Measurements from ENCODE around the gene CELSR1. TPM values are rescaled to one million over a fixed set of nuclear protein-coding genes. Genes with fewer than 3 reads are reported as not detected.
A peak's percentile ranks its signal among the peaks of the same experiment; 100 is the strongest.

CELSR1 gene
- total and polyA plus RNA-seq, 2 of the 13 experiments (the other 11 are each of a cell fraction or from before 2014, with no cell fraction given) = 0.78 to 1.8 TPM

DNA sequence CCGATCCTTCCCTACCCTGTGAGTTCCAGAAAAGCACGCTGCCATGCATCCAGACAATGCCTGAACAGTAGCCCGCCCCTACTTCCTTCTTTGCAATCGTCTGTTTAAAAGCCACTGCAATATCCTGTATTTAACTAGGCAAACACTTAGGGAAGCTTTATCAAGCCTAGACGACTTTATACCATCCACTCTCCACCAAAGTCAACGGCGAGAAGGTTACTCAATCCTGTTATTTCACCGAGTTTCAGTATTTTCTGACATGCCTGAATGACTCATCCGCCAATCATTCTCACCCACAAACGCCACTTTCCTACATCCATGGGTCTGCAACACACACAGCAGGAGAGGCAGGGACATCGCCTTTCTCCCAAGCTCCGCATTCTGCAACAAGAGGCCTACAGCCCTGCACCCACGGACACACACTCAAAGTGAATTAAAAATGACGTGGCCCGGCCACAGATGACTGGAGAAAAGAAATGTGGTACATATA, 9.3 kb downstream of the CELSR1 start (continued):
- TF ChIP-seq, protein P1, sequence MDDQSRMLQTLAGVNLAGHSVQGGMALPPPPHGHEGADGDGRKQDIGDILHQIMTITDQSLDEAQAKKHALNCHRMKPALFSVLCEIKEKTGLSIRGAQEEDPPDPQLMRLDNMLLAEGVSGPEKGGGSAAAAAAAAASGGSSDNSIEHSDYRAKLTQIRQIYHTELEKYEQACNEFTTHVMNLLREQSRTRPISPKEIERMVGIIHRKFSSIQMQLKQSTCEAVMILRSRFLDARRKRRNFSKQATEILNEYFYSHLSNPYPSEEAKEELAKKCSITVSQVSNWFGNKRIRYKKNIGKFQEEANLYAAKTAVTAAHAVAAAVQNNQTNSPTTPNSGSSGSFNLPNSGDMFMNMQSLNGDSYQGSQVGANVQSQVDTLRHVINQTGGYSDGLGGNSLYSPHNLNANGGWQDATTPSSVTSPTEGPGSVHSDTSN (CRISPR knock-in tag; IDR thresholded peaks at IDR 0.05; ENCODE audit: borderline replicate concordance) = no peak
- TF ChIP-seq SKI (IDR thresholded peaks at IDR 0.05; ENCODE audit: partially characterized antibody) (peak; percentile 85), TGIF2 (CRISPR knock-in tag; IDR thresholded peaks at IDR 0.05) (0 out of 2 replicates have a peak, but pooled peaks have one; percentile 36), SRSF4 (IDR thresholded peaks at IDR 0.05; ENCODE audit: low read depth, low read length, poor library complexity, severe bottlenecking) (no peak), SOX5 (CRISPR knock-in tag; IDR thresholded peaks at IDR 0.05; ENCODE audit: borderline replicate concordance) (peak; percentile 86; the same call in 1 of the 2 replicates), PCBP2 (optimal IDR thresholded peaks at IDR 0.05; ENCODE audit: low read depth, low read length, poor library complexity, severe bottlenecking) (no peak), ZNF557 (CRISPR knock-in tag; IDR thresholded peaks at IDR 0.05) (0 out of 2 replicates have a peak, but pooled peaks have one; percentile 30), KLF16 (CRISPR knock-in tag; IDR thresholded peaks at IDR 0.05) (peak in 1 of 2 experiments; percentile 51; a peak in 1 of 4 replicates), HDAC1 (CRISPR knock-in tag; IDR thresholded peaks at IDR 0.05) (peak; percentile 25; the same call in 1 of the 2 replicates), MEIS2 (CRISPR knock-in tag; IDR thresholded peaks at IDR 0.05) (peak; percentile 92), RFX3 (CRISPR knock-in tag; IDR thresholded peaks at IDR 0.05) (no peak), CBX1 (IDR thresholded peaks at IDR 0.05; ENCODE audit: low read depth) (no peak), DPF2 (CRISPR knock-in tag; IDR thresholded peaks at IDR 0.05; ENCODE audit: borderline replicate concordance, low read depth) (peak; percentile 57; the same call in 1 of the 2 replicates), ATM (IDR thresholded peaks at IDR 0.05; ENCODE audit: borderline replicate concordance) (no peak), CREB1 (IDR thresholded peaks at IDR 0.05) (peak; percentile 57), CREB1 (CRISPR knock-in tag; IDR thresholded peaks at IDR 0.05) (no peak), HDAC2 (CRISPR knock-in tag; IDR thresholded peaks at IDR 0.05) (peak; percentile 77)
- TF ChIP-seq, protein P2, sequence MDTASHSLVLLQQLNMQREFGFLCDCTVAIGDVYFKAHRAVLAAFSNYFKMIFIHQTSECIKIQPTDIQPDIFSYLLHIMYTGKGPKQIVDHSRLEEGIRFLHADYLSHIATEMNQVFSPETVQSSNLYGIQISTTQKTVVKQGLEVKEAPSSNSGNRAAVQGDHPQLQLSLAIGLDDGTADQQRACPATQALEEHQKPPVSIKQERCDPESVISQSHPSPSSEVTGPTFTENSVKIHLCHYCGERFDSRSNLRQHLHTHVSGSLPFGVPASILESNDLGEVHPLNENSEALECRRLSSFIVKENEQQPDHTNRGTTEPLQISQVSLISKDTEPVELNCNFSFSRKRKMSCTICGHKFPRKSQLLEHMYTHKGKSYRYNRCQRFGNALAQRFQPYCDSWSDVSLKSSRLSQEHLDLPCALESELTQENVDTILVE (CRISPR knock-in tag; IDR thresholded peaks at IDR 0.05) = no peak
- TF ChIP-seq, protein P3, sequence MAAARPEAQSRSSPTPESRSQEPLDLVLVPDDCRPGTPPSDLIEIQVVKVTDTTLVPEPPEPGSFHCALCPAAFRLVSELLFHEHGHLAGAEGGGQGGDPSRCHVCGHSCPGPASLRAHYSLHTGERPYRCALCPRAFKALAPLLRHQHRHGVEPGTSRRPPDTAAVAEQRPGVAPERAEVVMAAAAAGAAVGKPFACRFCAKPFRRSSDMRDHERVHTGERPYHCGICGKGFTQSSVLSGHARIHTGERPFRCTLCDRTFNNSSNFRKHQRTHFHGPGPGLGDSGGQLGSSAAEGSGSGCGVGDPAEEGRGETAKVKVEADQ (CRISPR knock-in tag; IDR thresholded peaks at IDR 0.05; ENCODE audit: borderline replicate concordance) = no peak
- TF ChIP-seq, protein P4, sequence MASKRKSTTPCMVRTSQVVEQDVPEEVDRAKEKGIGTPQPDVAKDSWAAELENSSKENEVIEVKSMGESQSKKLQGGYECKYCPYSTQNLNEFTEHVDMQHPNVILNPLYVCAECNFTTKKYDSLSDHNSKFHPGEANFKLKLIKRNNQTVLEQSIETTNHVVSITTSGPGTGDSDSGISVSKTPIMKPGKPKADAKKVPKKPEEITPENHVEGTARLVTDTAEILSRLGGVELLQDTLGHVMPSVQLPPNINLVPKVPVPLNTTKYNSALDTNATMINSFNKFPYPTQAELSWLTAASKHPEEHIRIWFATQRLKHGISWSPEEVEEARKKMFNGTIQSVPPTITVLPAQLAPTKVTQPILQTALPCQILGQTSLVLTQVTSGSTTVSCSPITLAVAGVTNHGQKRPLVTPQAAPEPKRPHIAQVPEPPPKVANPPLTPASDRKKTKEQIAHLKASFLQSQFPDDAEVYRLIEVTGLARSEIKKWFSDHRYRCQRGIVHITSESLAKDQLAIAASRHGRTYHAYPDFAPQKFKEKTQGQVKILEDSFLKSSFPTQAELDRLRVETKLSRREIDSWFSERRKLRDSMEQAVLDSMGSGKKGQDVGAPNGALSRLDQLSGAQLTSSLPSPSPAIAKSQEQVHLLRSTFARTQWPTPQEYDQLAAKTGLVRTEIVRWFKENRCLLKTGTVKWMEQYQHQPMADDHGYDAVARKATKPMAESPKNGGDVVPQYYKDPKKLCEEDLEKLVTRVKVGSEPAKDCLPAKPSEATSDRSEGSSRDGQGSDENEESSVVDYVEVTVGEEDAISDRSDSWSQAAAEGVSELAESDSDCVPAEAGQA (IDR thresholded peaks at IDR 0.05; ENCODE audit: low read depth) = peak; percentile 18; the same call in 1 of the 2 replicates
- TF ChIP-seq, protein P4 (CRISPR knock-in tag; IDR thresholded peaks at IDR 0.05; ENCODE audit: borderline replicate concordance) = no peak
- TF ChIP-seq, protein P5, sequence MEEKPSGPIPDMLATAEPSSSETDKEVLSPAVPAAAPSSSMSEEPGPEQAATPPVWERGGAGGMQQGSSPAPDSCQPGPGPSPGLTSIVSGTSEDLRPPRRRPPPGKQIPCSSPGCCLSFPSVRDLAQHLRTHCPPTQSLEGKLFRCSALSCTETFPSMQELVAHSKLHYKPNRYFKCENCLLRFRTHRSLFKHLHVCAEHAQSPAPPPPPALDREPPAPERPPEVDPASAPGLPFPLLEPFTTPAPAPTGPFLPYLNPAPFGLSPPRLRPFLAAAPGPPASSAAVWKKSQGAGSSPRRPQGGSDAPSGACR (CRISPR knock-in tag; IDR thresholded peaks at IDR 0.05) = no peak
